ENCODE measurements around the gene GLT6D1.

GRCh38 chr9:135680056-135680455, 40.7 kb upstream of the GLT6D1 start:
- no peak for TF ChIP-seq CTCF (conservative IDR thresholded peaks at IDR 0.05; ENCODE audit: low read length)
- TF ChIP-seq EZH2phosphoT487 (IDR thresholded peaks at IDR 0.05; ENCODE audit: borderline replicate concordance, low read depth, low read length), result no peak

Data from OCI-LY7 (cell line).